ENCODE data around the gene DNM3. TPM values are rescaled to one million over a fixed set of nuclear protein-coding genes. Genes with fewer than 3 reads are reported as not detected.

DNM3 gene
- total and polyA plus RNA-seq, 9 of the 15 experiments (the other 6 are each of a cell fraction or from before 2014, with no cell fraction given): 0.08 to 0.36 (median 0.22) TPM; not detected in 1

GRCh38 chr1:172043900-172044299, 202.6 kb downstream of the DNM3 start:
- no peak for TF ChIP-seq ZNF134 (CRISPR knock-in tag; conservative IDR thresholded peaks at IDR 0.05)
- no peak for TF ChIP-seq ZNF444 (CRISPR knock-in tag; IDR thresholded peaks at IDR 0.05)
- TF ChIP-seq FOS (IDR thresholded peaks at IDR 0.05; ENCODE audit: extremely low read depth, insufficient read length): no peak
- TF ChIP-seq BRCA1 (IDR thresholded peaks at IDR 0.05): no peak
- TF ChIP-seq BRCA1 (CRISPR knock-in tag; IDR thresholded peaks at IDR 0.05): no peak
- TF ChIP-seq TAF7 (tag; IDR thresholded peaks at IDR 0.05): no peak
- no peak for TF ChIP-seq ZNF586 (CRISPR knock-in tag; conservative IDR thresholded peaks at IDR 0.05)
- TF ChIP-seq ZNF764 (CRISPR knock-in tag; IDR thresholded peaks at IDR 0.05; ENCODE audit: low read depth): no peak
- TF ChIP-seq SMARCB1 (IDR thresholded peaks at IDR 0.05; ENCODE audit: insufficient read length, low read depth): no peak
- TF ChIP-seq PCBP1 (IDR thresholded peaks at IDR 0.05; ENCODE audit: low read depth, low read length, poor library complexity, severe bottlenecking): no peak
- no peak for TF ChIP-seq IRF1 (CRISPR knock-in tag; IDR thresholded peaks at IDR 0.05; ENCODE audit: borderline replicate concordance)
- no peak for TF ChIP-seq ZNF239 (CRISPR knock-in tag; IDR thresholded peaks at IDR 0.05)
- TF ChIP-seq RFX1 (IDR thresholded peaks at IDR 0.05): no peak
- TF ChIP-seq BCOR (IDR thresholded peaks at IDR 0.05): no peak
- no peak for TF ChIP-seq THAP7 (CRISPR knock-in tag; IDR thresholded peaks at IDR 0.05)
- no peak for TF ChIP-seq BRF2 (IDR thresholded peaks at IDR 0.05; ENCODE audit: borderline replicate concordance, insufficient read depth, insufficient read length)
- Histone ChIP-seq H3K79me2 (ENCODE audit: control insufficient read depth, insufficient read depth, low read length) (no peaks in the 10 kb centered on the region), H3K9ac (ENCODE audit: insufficient read depth in 1 of 2, low read depth in 2 of 2, low read length in 2 of 2) (no peak overlapping the region), H3K27me3 (ENCODE audit: control insufficient read depth in 2 of 2, insufficient read depth in 2 of 2, low read length in 2 of 2) (no peaks in the 10 kb centered on the region), H3K9me3 (replicated peaks; ENCODE audit: control insufficient read depth, insufficient read depth, low read depth, low read length) (no peaks in the 10 kb centered on the region), H4K20me1 (replicated peaks; ENCODE audit: control insufficient read depth, insufficient read depth, low read length) (no peaks in the 10 kb centered on the region), H3K9me1 (ENCODE audit: control insufficient read depth, insufficient read depth, low read length) (no peaks in the 10 kb centered on the region), H3K36me3 (ENCODE audit: control insufficient read depth, insufficient read depth, low read length) (no peaks in the 10 kb centered on the region), H3K4me1 (replicated peaks in 1 of 2; ENCODE audit: control insufficient read depth in 2 of 2, insufficient read depth in 2 of 2, low read length in 2 of 2) (no peaks in the 10 kb centered on the region), H3K4me2 (ENCODE audit: insufficient read depth, low read length) (no peak overlapping the region), H3K4me3 (no peak overlapping the region), H3K27ac (ENCODE audit: extremely low read depth, low read depth, low read length) (no peak overlapping the region), H2AFZ (ENCODE audit: low read depth, low read length) (no peak overlapping the region)
- intact Hi-C loops (cut with micrococcal nuclease) (no loop called here), in situ Hi-C loops (cut with MboI) (no loop called here)
- BruUV-seq (replicated peaks): no TSS peak
- POLR2A ChIA-PET: interaction anchor here (0.6 kb wide), 1 partner anchor 36 kb away, joined by 3 read pairs; no protein-coding TSS in a partner anchor
- DNase-seq (ENCODE audit: extremely low read depth in 1 of 4, low spot score in 3 of 4): no peak
- CTCF ChIA-PET (ENCODE audit: low intra/inter-chr PET ratio): no interaction called here
- FAIRE-seq: no peak
- ATAC-seq: no peak
